Prostate gland (tissue), 2 donors: Measurements from ENCODE around the gene RPL28.

ENCODE experiments used
- POLR2A ChIP-seq: fragments of 450-650 bp; IDR thresholded peaks from one replicate; pipeline ENCODE4 v1.6.1; 2016; ENCODE audit warnings: antibody characterized with exemption, mild to moderate bottlenecking
- POLR2AphosphoS5 ChIP-seq: sonication (generic); formaldehyde crosslinking; IDR thresholded peaks from one replicate; pipeline ENCODE4 v1.6.1; 2017; ENCODE audit warnings: antibody characterized with exemption
- TF ChIP-seq, protein P1 (sequence below), 4 experiments: fragments of 200-600 bp in 2 of 4; fragments of 450-650 bp in 2 of 4; sonication (generic) in 2 of 4; IDR thresholded peaks; 1 replicate in 3 of 4; 2 replicates in 1 of 4; pipeline ENCODE4 v1.5.1; 2016 to 2019; ENCODE audit warnings: antibody characterized with exemption in 4 of 4, mild to moderate bottlenecking in 2 of 4, moderate library complexity in 2 of 4

DNA sequence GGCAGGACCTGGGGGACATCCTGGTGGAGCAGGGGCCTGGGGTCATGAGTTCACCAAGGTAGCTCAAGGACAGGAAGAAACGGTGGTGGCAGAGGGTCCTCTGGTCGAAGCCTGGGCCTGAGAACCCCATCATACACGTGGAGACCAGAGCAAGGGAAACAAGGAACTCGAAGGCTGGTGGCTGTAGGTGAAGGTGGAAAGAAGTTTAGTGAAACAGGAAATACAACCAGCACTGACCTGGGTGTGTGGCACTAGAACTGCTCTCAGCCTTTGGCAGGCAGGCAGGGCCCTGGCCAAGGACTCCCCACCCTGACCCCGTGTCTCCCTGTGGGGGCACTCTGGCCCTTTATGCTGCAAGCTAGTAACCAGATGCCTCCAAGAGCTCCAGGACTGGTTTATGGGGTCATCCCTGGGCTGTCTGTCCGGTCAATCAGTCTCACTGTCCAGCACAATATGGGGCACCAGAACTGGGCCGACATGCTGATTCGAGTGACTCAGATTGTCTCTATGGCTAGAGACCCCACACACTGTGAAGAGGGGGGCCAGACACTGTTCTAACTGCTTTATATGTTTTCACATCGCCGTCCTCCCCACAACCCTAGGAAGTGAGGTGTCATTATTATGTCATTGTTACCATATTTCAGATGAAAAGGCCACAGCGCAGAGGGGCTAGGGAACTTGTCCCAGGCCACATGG lies 35.0 kb upstream of the RPL28 start:
- TF ChIP-seq, protein P1, sequence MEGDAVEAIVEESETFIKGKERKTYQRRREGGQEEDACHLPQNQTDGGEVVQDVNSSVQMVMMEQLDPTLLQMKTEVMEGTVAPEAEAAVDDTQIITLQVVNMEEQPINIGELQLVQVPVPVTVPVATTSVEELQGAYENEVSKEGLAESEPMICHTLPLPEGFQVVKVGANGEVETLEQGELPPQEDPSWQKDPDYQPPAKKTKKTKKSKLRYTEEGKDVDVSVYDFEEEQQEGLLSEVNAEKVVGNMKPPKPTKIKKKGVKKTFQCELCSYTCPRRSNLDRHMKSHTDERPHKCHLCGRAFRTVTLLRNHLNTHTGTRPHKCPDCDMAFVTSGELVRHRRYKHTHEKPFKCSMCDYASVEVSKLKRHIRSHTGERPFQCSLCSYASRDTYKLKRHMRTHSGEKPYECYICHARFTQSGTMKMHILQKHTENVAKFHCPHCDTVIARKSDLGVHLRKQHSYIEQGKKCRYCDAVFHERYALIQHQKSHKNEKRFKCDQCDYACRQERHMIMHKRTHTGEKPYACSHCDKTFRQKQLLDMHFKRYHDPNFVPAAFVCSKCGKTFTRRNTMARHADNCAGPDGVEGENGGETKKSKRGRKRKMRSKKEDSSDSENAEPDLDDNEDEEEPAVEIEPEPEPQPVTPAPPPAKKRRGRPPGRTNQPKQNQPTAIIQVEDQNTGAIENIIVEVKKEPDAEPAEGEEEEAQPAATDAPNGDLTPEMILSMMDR (IDR thresholded peaks at IDR 0.05): no peak
- no peak for TF ChIP-seq POLR2AphosphoS5
- no peak for TF ChIP-seq POLR2A
